ENCODE measurements around the gene MARVELD1.
"Not testable (repeated sequence)": the region's sequence is repeated elsewhere in the genome, so short reads cannot be mapped to it uniquely, and the experiment has no call there.

The MARVELD1 gene

GRCh38 chr10:97686301-97686961 lies 27.1 kb upstream of the MARVELD1 start:
- TF ChIP-seq CTCF (conservative IDR thresholded peaks at IDR 0.05; ENCODE audit: low read length), result no peak
- DNase-seq (ENCODE audit: low read depth), result no peak
- H3K4me3 ChIP-seq (ENCODE audit: low read length), result peak overlapping the region; percentile 88

GRCh38 chr10:97686962-97687784 lies 26.4 kb upstream of the MARVELD1 start, which contains the start of gene AVPI1:
AVPI1 (minus strand) TSS chr10:97687241; CDS start chr10:97679905, 7,336 bp downstream.
- TF ChIP-seq CTCF (conservative IDR thresholded peaks at IDR 0.05; ENCODE audit: low read length), result no peak

GRCh38 chr10:97687785-97688781 lies 25.4 kb upstream of the MARVELD1 start:
- peak overlapping the region; percentile 44 for H3K4me3 ChIP-seq (ENCODE audit: low read length)
- TF ChIP-seq CTCF (conservative IDR thresholded peaks at IDR 0.05; ENCODE audit: low read length), result no peak; the same call in 1 of the 2 replicates
- DNase-seq (ENCODE audit: low read depth), result peak; percentile 85

More at GRCh38 chr10:97686962-97687784, 26.4 kb upstream of the MARVELD1 start, which contains the start of gene AVPI1:
- H3K4me3 ChIP-seq (ENCODE audit: low read length), result peak within 1 kb of the TSS; percentile 88
- peak; percentile 97 for DNase-seq (ENCODE audit: low read depth)

GRCh38 chr10:97689559-97690020 lies 23.9 kb upstream of the MARVELD1 start:
- TF ChIP-seq CTCF (conservative IDR thresholded peaks at IDR 0.05; ENCODE audit: low read length), result no peak
- peak; percentile 98 for DNase-seq (ENCODE audit: low read depth)
- no peak overlapping the region for H3K4me3 ChIP-seq (ENCODE audit: low read length)

- no peak overlapping the region for H3K4me3 ChIP-seq (ENCODE audit: low read length)
- no peak for TF ChIP-seq CTCF (conservative IDR thresholded peaks at IDR 0.05; ENCODE audit: low read length)
- no peak for DNase-seq (ENCODE audit: low read depth)
These were observed 23.4 kb upstream of the MARVELD1 start for GRCh38 chr10:97690133-97690532.

GRCh38 chr10:97698072-97698655 lies 15.4 kb upstream of the MARVELD1 start:
- H3K4me3 ChIP-seq (ENCODE audit: low read length); DNase-seq (ENCODE audit: low read depth): not testable (repeated sequence)
